ENCODE measurements around the gene FUT3.

Gene FUT3

GRCh38 chr19:5851302-5851701 is at the start of gene FUT3:
TSS of gene FUT3 (minus strand) at chr19:5851449.
- no peaks in the 10 kb centered on the region for H3K9me3 Mint-ChIP-seq
- no peaks in the 10 kb centered on the region for H3K36me3 Mint-ChIP-seq
- no peak within 1 kb of the TSS for H3K4me3 Mint-ChIP-seq
- H3K27ac Mint-ChIP-seq, result no peak within 1 kb of the TSS
- no peaks in the 10 kb centered on the region for H3K4me1 Mint-ChIP-seq
- no peak for DNase-seq (ENCODE audit: low spot score in 2 of 2)
- ATAC-seq, result no peak

- Mint-ChIP-seq H3K4me3 (no peak overlapping the region), H3K9me3 (no peaks in the 10 kb centered on the region), H3K36me3 (peaks cover 53% of the 10 kb centered on the region), H3K27ac (peak overlapping the region; percentile 87), H3K4me1 (peaks cover 27% of the 10 kb centered on the region)
- DNase-seq (ENCODE audit: low spot score in 2 of 2), result no peak
- ATAC-seq, result no peak
Observed at GRCh38 chr19:5900976-5901375, 49.7 kb upstream of the FUT3 start.

- peak overlapping the region; percentile 67 for H3K27ac Mint-ChIP-seq
Observed at GRCh38 chr19:5899728-5900526, 48.7 kb upstream of the FUT3 start.

GRCh38 chr19:5897189-5897969 is 46.1 kb upstream of the FUT3 start:
- H3K36me3 Mint-ChIP-seq, result peaks cover 38% of the 10 kb centered on the region
- peaks cover 15% of the 10 kb centered on the region for H3K4me1 Mint-ChIP-seq
- no peak overlapping the region for H3K4me3 Mint-ChIP-seq
- DNase-seq (ENCODE audit: low spot score in 2 of 2), result no peak
- H3K27ac Mint-ChIP-seq, result peak overlapping the region; percentile 78
- no peaks in the 10 kb centered on the region for H3K9me3 Mint-ChIP-seq
- ATAC-seq, result no peak

More at GRCh38 chr19:5899728-5900526, 48.7 kb upstream of the FUT3 start:
- Mint-ChIP-seq H3K4me3 (no peak overlapping the region), H3K9me3 (no peaks in the 10 kb centered on the region), H3K36me3 (peaks cover 57% of the 10 kb centered on the region), H3K4me1 (peaks cover 27% of the 10 kb centered on the region)
- ATAC-seq, result no peak
- no peak for DNase-seq (ENCODE audit: low spot score in 2 of 2)

GRCh38 chr19:5896365-5897076 is 45.3 kb upstream of the FUT3 start:
- ATAC-seq (no peak), DNase-seq (ENCODE audit: low spot score in 2 of 2) (no peak)
- H3K27ac Mint-ChIP-seq, result no peak overlapping the region
- peaks cover 21% of the 10 kb centered on the region for H3K4me1 Mint-ChIP-seq
- peaks cover 32% of the 10 kb centered on the region for H3K36me3 Mint-ChIP-seq
- H3K4me3 Mint-ChIP-seq, result no peak overlapping the region
- no peaks in the 10 kb centered on the region for H3K9me3 Mint-ChIP-seq

- peaks cover 31% of the 10 kb centered on the region for H3K36me3 Mint-ChIP-seq
- ATAC-seq, result no peak
- H3K27ac Mint-ChIP-seq, result peak overlapping the region; percentile 56
- no peaks in the 10 kb centered on the region for H3K9me3 Mint-ChIP-seq
- H3K4me1 Mint-ChIP-seq, result peaks cover 14% of the 10 kb centered on the region
- H3K4me3 Mint-ChIP-seq, result no peak overlapping the region
- no peak for DNase-seq (ENCODE audit: low spot score in 2 of 2)
Observed at GRCh38 chr19:5895890-5896289, 44.6 kb upstream of the FUT3 start.

- H3K9me3 Mint-ChIP-seq, result no peaks in the 10 kb centered on the region
- DNase-seq (ENCODE audit: low spot score in 2 of 2) (no peak), ATAC-seq (no peak)
- H3K4me3 Mint-ChIP-seq, result no peak overlapping the region
- H3K36me3 Mint-ChIP-seq, result peaks cover 27% of the 10 kb centered on the region
- H3K4me1 Mint-ChIP-seq, result peaks cover 12% of the 10 kb centered on the region
- peak overlapping the region; percentile 56 for H3K27ac Mint-ChIP-seq
Observed at GRCh38 chr19:5895409-5895808, 44.2 kb upstream of the FUT3 start.

GRCh38 chr19:5894704-5895349 is 43.6 kb upstream of the FUT3 start:
- H3K4me1 Mint-ChIP-seq, result peaks cover 7% of the 10 kb centered on the region
- DNase-seq (ENCODE audit: low spot score in 2 of 2), result no peak
- H3K27ac Mint-ChIP-seq, result no peak overlapping the region
- H3K9me3 Mint-ChIP-seq, result no peaks in the 10 kb centered on the region
- ATAC-seq, result no peak
- peaks cover 23% of the 10 kb centered on the region for H3K36me3 Mint-ChIP-seq
- no peak overlapping the region for H3K4me3 Mint-ChIP-seq

- DNase-seq (ENCODE audit: low spot score in 2 of 2) (no peak), ATAC-seq (no peak)
- H3K27ac Mint-ChIP-seq, result no peak overlapping the region
- no peaks in the 10 kb centered on the region for H3K9me3 Mint-ChIP-seq
- H3K4me1 Mint-ChIP-seq, result peaks cover 12% of the 10 kb centered on the region
- no peak overlapping the region for H3K4me3 Mint-ChIP-seq
- peaks cover 27% of the 10 kb centered on the region for H3K36me3 Mint-ChIP-seq
Observed at GRCh38 chr19:5893907-5894703, 42.9 kb upstream of the FUT3 start.

- H3K4me1 Mint-ChIP-seq, result peaks cover 12% of the 10 kb centered on the region
Observed at GRCh38 chr19:5893296-5893903, 42.2 kb upstream of the FUT3 start.

GRCh38 chr19:5892772-5893275 is 41.6 kb upstream of the FUT3 start:
- H3K9me3 Mint-ChIP-seq, result no peaks in the 10 kb centered on the region
- ATAC-seq (no peak), DNase-seq (ENCODE audit: low spot score in 2 of 2) (no peak)
- no peak overlapping the region for H3K4me3 Mint-ChIP-seq
- H3K27ac Mint-ChIP-seq, result no peak overlapping the region
- peaks cover 26% of the 10 kb centered on the region for H3K36me3 Mint-ChIP-seq
- H3K4me1 Mint-ChIP-seq, result peaks cover 12% of the 10 kb centered on the region

More at GRCh38 chr19:5893296-5893903, 42.2 kb upstream of the FUT3 start:
- ATAC-seq (no peak), DNase-seq (ENCODE audit: low spot score in 2 of 2) (no peak)
- peaks cover 27% of the 10 kb centered on the region for H3K36me3 Mint-ChIP-seq
- H3K9me3 Mint-ChIP-seq, result no peaks in the 10 kb centered on the region
- no peak overlapping the region for H3K4me3 Mint-ChIP-seq
- H3K27ac Mint-ChIP-seq, result no peak overlapping the region

GRCh38 chr19:5891938-5892771 is 40.9 kb upstream of the FUT3 start:
- Mint-ChIP-seq H3K36me3 (peaks cover 27% of the 10 kb centered on the region), H3K4me3 (no peak overlapping the region), H3K4me1 (peaks cover 12% of the 10 kb centered on the region), H3K27ac (no peak overlapping the region), H3K9me3 (no peaks in the 10 kb centered on the region)
- peak; percentile 45 for ATAC-seq
- DNase-seq (ENCODE audit: low spot score in 2 of 2), result no peak

GRCh38 chr19:5891572-5891937 is 40.3 kb upstream of the FUT3 start:
- peaks cover 27% of the 10 kb centered on the region for H3K36me3 Mint-ChIP-seq
- ATAC-seq (no peak), DNase-seq (ENCODE audit: low spot score in 2 of 2) (no peak)
- no peak overlapping the region for H3K4me3 Mint-ChIP-seq
- H3K27ac Mint-ChIP-seq, result no peak overlapping the region
- no peaks in the 10 kb centered on the region for H3K9me3 Mint-ChIP-seq
- peaks cover 12% of the 10 kb centered on the region for H3K4me1 Mint-ChIP-seq
